ENCODE measurements around the gene DDX27.

DNA sequence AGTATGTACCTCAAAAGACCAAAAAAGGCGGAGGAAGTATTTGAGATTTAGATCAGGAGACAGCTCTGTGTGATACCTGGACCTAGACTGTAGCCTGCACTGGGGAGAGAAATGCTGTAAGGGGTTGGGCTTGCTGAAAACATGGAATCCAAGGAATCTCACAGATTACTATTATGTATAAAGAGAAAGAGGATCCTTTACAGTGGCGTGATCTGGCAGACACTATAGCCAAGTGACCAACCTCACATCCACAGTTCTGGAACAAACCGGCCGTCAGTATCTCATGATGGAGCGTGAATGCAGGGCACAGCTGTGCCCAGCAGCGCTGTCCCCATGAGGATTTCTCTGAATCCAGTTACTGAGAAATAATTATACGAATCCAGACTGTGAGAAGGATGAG is 12.3 kb downstream of the DDX27 start:
- TF ChIP-seq POLR2A (IDR thresholded peaks at IDR 0.05), result no peak
- TF ChIP-seq, protein P1, sequence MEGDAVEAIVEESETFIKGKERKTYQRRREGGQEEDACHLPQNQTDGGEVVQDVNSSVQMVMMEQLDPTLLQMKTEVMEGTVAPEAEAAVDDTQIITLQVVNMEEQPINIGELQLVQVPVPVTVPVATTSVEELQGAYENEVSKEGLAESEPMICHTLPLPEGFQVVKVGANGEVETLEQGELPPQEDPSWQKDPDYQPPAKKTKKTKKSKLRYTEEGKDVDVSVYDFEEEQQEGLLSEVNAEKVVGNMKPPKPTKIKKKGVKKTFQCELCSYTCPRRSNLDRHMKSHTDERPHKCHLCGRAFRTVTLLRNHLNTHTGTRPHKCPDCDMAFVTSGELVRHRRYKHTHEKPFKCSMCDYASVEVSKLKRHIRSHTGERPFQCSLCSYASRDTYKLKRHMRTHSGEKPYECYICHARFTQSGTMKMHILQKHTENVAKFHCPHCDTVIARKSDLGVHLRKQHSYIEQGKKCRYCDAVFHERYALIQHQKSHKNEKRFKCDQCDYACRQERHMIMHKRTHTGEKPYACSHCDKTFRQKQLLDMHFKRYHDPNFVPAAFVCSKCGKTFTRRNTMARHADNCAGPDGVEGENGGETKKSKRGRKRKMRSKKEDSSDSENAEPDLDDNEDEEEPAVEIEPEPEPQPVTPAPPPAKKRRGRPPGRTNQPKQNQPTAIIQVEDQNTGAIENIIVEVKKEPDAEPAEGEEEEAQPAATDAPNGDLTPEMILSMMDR (IDR thresholded peaks at IDR 0.05), result no peak
